Immature natural killer cell (primary cell): Measurements from ENCODE around the gene COL11A2. TPM values are rescaled to one million over a fixed set of nuclear protein-coding genes. Genes with fewer than 3 reads are reported as not detected.
A peak's percentile ranks its signal among the peaks of the same experiment; 100 is the strongest.

Source experiments
- DNase-seq, 3 donors: peaks; one replicate each; pipeline ENCODE4 v3.0.0; 2022; ENCODE audit warnings: mixed read lengths in 1 of 3
- H3K27ac Mint-ChIP-seq, 6 donors: one replicate each; pipeline ENCODE4 v1.8.0; 2020; ENCODE audit warnings: mixed read lengths in 6 of 6, mild to moderate bottlenecking in 5 of 6, inconsistent platforms in 4 of 6, moderate library complexity in 3 of 6
- H3K27me3 Mint-ChIP-seq, 3 donors: one replicate each; pipeline ENCODE4 v1.8.0; 2020 to 2021; ENCODE audit warnings: low read depth in 3 of 3, mild to moderate bottlenecking in 3 of 3, mixed read lengths in 3 of 3, moderate library complexity in 3 of 3, inconsistent platforms in 1 of 3
- H3K36me3 Mint-ChIP-seq, 3 donors: one replicate each; pipeline ENCODE4 v1.8.0; 2020; ENCODE audit warnings: mixed read lengths in 3 of 3, inconsistent platforms in 2 of 3, mild to moderate bottlenecking in 2 of 3
- H3K4me1 Mint-ChIP-seq, 2 donors: one replicate each; pipeline ENCODE4 v1.8.0; 2020; ENCODE audit warnings: inconsistent platforms in 2 of 2, mild to moderate bottlenecking in 2 of 2, mixed read lengths in 2 of 2, moderate library complexity in 1 of 2
- H3K4me3 Mint-ChIP-seq, 5 donors: one replicate each; pipeline ENCODE4 v1.8.0; 2020; ENCODE audit warnings: mild to moderate bottlenecking in 5 of 5, mixed read lengths in 5 of 5, inconsistent platforms in 3 of 5, moderate library complexity in 3 of 5
- H3K9me3 Mint-ChIP-seq, 6 donors: one replicate each; pipeline ENCODE4 v1.8.0; 2020; ENCODE audit warnings: mild to moderate bottlenecking in 6 of 6, mixed read lengths in 6 of 6, inconsistent platforms in 4 of 6, moderate library complexity in 3 of 6
- polyA plus RNA-seq, 3 donors: library from polyadenylated mRNA; unstranded; fragments of 300-500 nt; fragmentation: Illumina TruSeq; gene quantifications; one replicate each; pipeline ENCODE4 v1.2.3, GENCODE V29; 2021

COL11A2 gene
- polyA plus RNA-seq, 3 donors from 2014 or later: 0.33 to 0.67 TPM; not detected in 1

DNA sequence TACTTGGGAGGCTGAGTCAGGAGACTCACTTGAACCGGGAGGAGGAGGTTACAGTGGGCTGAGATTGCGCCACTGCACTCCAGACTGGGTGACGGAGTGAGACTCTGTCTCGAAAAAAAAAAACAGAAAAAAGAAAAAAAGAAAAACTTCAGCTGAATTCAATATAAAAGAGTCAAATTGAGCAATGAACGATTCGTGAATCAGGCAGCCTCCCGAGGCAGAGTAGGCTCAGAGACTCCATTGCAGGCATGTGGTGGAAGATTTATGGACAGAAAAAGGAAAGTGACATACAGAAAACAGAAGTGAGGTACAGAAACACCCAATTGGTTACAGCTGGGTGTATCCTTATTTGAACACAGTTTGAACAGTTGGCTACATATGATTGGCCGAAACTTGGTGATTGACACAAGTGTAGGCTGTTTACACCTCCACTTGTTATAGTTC is 60.2 kb downstream of the COL11A2 start:
- peaks cover 0 to 1% (median 0%) of the 10 kb centered on the region in 6 donors for H3K9me3 Mint-ChIP-seq
- H3K4me3 Mint-ChIP-seq: no peak overlapping the region
- no peak for DNase-seq
- H3K27me3 Mint-ChIP-seq: peaks cover 0 to 10% (median 0%) of the 10 kb centered on the region in 3 donors
- no peaks in the 10 kb centered on the region for H3K4me1 Mint-ChIP-seq
- H3K27ac Mint-ChIP-seq: no peak overlapping the region
- no peaks in the 10 kb centered on the region for H3K36me3 Mint-ChIP-seq

DNA sequence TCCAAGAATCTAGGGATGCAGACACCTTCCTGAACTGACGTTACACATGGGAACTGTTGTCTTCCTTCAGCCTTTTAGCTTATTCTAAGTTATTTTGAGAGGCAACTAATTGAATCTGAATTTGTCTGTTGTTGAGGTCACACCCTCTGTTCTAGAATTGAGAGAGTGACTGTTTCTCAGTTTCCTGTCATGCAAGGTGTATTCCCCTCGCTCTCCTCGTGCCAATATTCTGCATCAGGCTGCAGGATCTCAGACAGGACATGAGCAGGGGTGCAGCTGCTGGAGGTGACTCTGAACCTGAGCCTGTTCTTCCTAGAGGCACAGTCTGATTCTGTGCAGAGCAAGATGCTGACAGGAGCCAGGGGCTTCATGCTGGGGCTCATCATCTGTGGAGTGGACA is 63.9 kb downstream of the COL11A2 start:
- Mint-ChIP-seq H3K4me1 (no peaks in the 10 kb centered on the region), H3K27ac (no peak overlapping the region), H3K27me3 (peaks cover 2 to 6% (median 4%) of the 10 kb centered on the region in 3 donors), H3K36me3 (peaks cover 0 to 5% (median 4%) of the 10 kb centered on the region in 3 donors), H3K4me3 (no peak overlapping the region), H3K9me3 (peaks cover 1 to 12% (median 7%) of the 10 kb centered on the region in 6 donors)
- no peak for DNase-seq

DNA sequence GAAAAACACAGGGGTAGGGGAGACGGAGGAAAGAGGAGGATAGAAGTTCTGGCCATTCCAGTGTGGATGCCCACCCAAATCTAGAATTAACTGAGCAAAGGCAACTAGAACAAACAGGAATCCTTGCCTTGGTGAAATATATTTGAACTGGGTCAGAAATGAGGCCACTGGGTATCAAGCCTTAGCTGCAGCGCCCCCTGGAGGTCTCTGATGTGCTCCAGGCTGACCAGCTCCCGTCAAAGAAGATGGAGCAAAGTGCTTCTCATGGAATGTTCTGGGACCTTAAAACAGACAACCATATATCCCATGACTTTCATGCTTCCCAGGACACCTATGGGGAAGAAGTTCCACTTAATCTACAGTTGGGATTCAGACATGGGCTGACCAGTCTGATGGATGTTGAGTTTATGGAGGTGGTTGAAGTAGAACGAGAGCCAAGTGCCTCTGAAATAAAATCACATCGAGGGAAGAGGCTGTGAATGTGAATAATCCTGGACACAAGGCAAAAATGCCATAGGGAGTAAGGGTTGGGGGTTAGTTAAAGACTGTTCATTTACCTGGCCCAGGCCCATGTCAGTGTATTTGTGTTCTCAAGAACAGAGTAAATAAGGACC is 66.1 kb downstream of the COL11A2 start:
- peaks cover under 1 to 12% (median 7%) of the 10 kb centered on the region in 6 donors for H3K9me3 Mint-ChIP-seq
- no peak overlapping the region for H3K27ac Mint-ChIP-seq
- H3K36me3 Mint-ChIP-seq: peaks cover 0 to 5% (median 4%) of the 10 kb centered on the region in 3 donors
- no peaks in the 10 kb centered on the region for H3K4me1 Mint-ChIP-seq
- DNase-seq: peak; percentile 35 to 40 (median 37)
- H3K4me3 Mint-ChIP-seq: no peak overlapping the region
- H3K27me3 Mint-ChIP-seq: peaks cover 2 to 8% (median 6%) of the 10 kb centered on the region in 3 donors

DNA sequence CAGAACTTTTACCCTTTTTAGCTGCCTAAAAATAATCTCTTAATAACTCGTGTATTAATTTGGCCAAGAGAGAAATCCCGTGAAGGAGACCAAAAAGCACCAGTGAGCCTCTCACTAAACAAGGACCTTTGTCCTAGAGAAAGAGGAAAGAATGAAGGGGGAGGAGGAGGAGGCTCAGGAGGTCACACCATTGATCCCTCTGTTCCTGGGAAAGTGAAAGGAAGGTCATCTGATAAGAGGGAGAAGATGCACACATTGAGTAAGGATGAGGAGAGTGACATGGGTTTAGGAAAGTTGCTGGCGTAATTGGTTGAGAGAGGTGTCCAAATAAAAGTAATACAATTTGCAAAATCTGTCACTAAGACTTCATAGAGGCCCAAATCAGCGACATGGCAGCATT is 67.3 kb downstream of the COL11A2 start:
- H3K27ac Mint-ChIP-seq: no peak overlapping the region
- H3K4me3 Mint-ChIP-seq: no peak overlapping the region
- H3K36me3 Mint-ChIP-seq: peaks cover 0 to 5% (median 4%) of the 10 kb centered on the region in 3 donors
- H3K9me3 Mint-ChIP-seq: peaks cover 0 to 12% (median 7%) of the 10 kb centered on the region in 6 donors
- no peaks in the 10 kb centered on the region for H3K4me1 Mint-ChIP-seq
- H3K27me3 Mint-ChIP-seq: peaks cover 2 to 8% (median 6%) of the 10 kb centered on the region in 3 donors
- no peak for DNase-seq

DNA sequence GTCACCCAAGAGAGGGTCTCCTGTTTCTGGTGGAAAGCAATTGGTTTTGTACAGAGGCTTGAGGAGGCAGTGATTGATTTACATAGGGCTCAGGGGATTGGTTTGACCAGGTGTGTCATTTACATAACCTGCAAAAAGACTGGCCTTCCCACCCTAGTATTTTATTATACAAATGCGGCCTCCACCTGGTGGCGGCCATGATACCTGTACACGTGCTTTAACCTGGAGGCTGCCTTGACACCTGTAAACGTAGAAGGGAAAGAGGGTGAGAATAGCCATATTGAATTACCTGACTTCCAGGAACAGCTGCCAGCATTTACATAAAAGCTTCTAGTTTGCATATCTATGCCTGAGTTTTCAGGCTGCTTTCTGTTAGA is 67.8 kb downstream of the COL11A2 start:
- Mint-ChIP-seq H3K4me3 (no peak overlapping the region), H3K27ac (no peak overlapping the region), H3K4me1 (no peaks in the 10 kb centered on the region), H3K9me3 (peaks cover 0 to 12% (median 7%) of the 10 kb centered on the region in 6 donors), H3K27me3 (peaks cover 2 to 8% (median 6%) of the 10 kb centered on the region in 3 donors), H3K36me3 (peaks cover 0 to 5% (median 4%) of the 10 kb centered on the region in 3 donors)
- no peak for DNase-seq

DNA sequence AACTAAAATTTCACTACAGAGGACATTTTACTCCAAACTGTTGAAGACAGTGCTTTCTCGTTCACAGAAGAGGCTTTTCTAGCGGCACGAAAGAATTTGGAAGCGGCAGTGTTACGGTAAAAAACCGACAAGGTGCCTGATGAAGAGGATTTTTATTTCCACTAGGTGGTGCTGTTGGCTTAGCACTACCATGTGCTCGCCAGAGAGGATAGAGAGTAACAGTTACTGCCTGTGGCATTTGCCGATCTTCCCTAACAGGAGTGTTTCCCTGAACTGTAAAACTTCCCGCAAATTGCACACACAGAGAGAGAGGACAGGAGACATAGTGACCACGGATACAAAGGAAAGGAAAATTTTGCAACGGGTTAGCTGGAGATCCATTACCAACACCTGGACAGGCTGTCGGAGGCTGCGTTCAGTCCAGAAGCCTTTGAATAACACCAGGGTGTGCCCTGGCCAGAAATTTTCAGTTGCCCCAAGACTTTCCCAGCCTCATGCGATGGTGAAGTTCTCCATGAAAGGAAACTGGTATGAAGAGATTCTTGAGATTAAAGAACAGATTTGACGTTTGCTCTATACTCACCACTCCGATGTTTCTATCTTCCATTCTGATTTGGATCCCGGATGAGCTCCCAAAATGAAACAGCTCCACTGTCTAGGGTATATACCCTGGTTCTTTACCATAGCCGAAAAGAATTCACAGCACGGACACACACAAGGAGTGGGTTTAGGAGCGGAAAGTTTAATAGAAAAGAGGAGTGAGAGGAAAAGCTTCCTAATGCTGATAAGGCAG is 68.3 kb downstream of the COL11A2 start:
- Mint-ChIP-seq H3K36me3 (peaks cover 0 to 5% (median 4%) of the 10 kb centered on the region in 3 donors), H3K4me3 (no peak overlapping the region), H3K4me1 (no peaks in the 10 kb centered on the region), H3K27me3 (peaks cover 2 to 8% (median 6%) of the 10 kb centered on the region in 3 donors), H3K9me3 (peaks cover 0 to 12% (median 7%) of the 10 kb centered on the region in 6 donors), H3K27ac (no peak overlapping the region)
- peak in 2 of 3 donors; percentile 9 to 26 for DNase-seq

DNA sequence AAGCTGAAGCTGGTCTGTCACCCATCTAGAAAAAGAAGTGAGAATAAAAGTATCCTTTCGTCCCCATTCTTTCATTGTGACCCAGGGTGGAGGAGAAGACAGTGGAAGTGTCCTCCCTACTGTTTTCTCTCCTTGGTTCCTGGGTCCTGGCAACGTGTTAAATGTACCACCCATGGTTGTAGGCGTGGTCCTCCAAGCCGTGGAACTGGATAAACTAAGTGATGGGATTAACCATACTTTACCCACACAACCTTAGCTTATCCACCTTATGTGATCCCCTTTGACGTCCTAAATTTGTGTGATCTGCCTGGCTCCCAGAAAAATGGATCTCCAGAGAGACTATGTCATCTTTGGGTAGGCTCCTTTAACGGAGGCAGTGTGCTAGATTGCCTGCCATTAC is 69.1 kb downstream of the COL11A2 start:
- H3K36me3 Mint-ChIP-seq: peaks cover 0 to 5% (median 4%) of the 10 kb centered on the region in 3 donors
- H3K27me3 Mint-ChIP-seq: peaks cover 6 to 9% (median 8%) of the 10 kb centered on the region in 3 donors
- no peak overlapping the region for H3K27ac Mint-ChIP-seq
- DNase-seq: no peak
- H3K4me1 Mint-ChIP-seq: no peaks in the 10 kb centered on the region
- H3K4me3 Mint-ChIP-seq: no peak overlapping the region
- H3K9me3 Mint-ChIP-seq: peaks cover 0 to 12% (median 7%) of the 10 kb centered on the region in 6 donors

DNA sequence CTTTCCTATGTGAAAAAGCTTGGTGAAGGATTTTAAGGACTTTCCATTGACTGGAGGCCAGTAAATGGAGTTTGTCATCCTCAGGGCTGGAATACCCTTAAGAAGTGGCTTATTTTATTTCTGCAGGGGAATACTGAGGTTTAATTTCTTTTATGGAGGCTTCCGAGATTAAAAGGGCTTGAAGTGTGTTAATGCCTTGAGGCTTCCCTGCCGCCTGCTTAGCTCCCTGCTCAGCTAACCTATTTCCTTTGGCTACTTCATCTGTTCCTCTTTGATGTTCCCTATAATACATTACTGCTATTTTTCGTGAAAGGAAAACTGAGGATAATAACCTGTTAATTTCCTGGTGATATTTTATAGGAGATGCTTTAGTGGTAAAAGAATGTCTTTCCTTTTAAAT is 72.3 kb downstream of the COL11A2 start:
- Mint-ChIP-seq H3K36me3 (peaks cover 0 to 5% (median 4%) of the 10 kb centered on the region in 3 donors), H3K4me3 (no peak overlapping the region), H3K27ac (no peak overlapping the region), H3K27me3 (peaks cover 19 to 21% (median 20%) of the 10 kb centered on the region in 3 donors), H3K4me1 (no peaks in the 10 kb centered on the region), H3K9me3 (peaks cover 0 to 12% (median 7%) of the 10 kb centered on the region in 6 donors)
- no peak for DNase-seq

DNA sequence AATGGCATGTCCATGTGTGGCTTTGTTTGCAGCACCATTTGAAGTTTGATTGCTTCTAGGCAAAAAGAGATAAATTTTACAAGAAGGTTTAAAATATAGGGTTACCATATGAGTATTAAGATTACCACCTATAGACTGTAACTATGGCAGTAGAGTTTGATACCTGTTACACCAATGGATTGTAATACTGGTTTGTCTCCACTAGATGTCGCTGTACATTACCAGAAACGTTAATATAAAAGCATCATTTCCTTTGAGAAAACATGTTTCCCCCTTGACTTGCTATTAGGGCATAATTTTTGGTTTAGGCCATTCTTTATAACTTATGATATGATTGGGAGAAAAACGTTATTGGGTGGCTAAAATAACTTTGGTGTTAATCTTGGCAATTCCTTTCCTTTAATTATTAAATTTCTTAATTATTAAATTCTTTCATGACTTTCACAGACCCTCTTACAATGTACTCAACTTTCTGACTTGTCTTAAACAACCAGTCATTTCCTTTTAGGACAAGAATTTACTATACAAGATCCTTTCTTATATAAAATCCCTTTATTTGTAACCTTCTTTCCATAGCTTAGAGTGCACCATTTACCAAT is 73.6 kb downstream of the COL11A2 start:
- Mint-ChIP-seq H3K36me3 (peaks cover 0 to 1% (median under 1%) of the 10 kb centered on the region in 3 donors), H3K27ac (no peak overlapping the region), H3K27me3 (peaks cover 17 to 21% (median 17%) of the 10 kb centered on the region in 3 donors), H3K4me3 (no peak overlapping the region), H3K4me1 (no peaks in the 10 kb centered on the region), H3K9me3 (peaks cover 0 to 3% (median 2%) of the 10 kb centered on the region in 6 donors)
- peak; percentile 58 to 68 (median 66) for DNase-seq

DNA sequence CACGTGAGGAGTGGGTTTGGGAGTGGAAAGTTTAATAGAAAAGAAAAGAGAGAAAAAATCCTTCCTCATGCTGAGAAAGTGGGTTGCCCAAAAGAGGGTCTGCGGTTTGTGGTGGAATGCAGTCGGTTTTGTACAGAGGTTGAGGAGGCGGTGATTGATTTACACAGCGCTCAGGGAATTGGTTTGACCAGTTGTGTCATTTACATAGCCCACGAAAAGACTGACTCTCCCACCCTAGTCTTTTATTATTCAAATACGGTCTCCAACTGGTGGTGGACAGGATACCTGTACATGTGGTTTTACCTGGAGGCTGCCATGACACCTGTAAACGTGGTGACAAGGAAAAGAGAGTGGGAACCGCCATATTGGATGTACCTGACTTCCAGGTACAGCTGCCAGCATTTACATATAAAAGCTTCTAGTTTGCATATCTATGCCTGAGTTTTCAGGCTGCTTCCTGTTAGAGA is 74.4 kb downstream of the COL11A2 start:
- H3K27ac Mint-ChIP-seq: no peak overlapping the region
- no peak for DNase-seq
- H3K4me1 Mint-ChIP-seq: no peaks in the 10 kb centered on the region
- H3K4me3 Mint-ChIP-seq: no peak overlapping the region
- no peaks in the 10 kb centered on the region for H3K36me3 Mint-ChIP-seq
- H3K27me3 Mint-ChIP-seq: peaks cover 15 to 23% (median 17%) of the 10 kb centered on the region in 3 donors
- no peaks in the 10 kb centered on the region for H3K9me3 Mint-ChIP-seq

DNA sequence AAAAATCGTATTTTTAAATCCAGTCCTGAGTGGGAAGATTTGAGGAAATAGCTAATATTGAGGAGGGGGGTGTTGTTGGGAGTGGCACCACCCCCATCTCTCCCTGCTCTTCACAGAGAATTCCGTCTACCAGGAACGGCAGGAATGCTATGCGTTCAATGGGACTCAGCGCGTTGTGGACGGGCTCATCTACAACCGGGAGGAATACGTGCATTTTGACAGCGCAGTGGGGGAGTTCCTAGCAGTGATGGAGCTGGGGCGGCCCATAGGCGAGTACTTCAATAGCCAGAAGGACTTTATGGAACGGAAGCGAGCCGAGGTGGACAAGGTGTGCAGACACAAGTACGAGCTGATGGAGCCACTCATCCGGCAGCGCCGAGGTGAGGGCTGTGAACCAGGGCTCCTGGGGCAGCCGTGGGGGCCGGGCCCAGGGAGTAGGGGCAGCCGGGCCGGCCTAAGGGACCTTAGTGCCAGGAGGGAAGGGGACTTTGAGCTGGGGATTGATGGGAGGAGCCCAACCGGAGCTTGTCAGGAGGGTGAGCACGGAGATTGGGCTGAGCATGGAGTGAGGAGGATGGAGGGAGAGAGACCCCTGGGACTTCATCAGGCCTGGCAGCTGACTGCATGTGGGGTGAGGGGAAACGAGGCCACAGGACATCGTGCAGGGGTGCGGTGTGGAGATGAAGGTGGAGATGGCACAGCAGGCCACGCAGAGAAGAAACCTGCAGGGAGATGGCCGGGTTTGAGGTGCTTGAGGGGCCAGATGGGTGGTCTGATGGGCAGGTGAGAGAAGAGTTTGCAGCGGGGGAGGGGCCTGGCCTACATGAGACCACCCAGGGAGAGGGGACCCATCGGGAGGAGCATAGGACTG is 75.2 kb downstream of the COL11A2 start:
- Mint-ChIP-seq H3K36me3 (no peaks in the 10 kb centered on the region), H3K9me3 (no peaks in the 10 kb centered on the region), H3K27ac (no peak overlapping the region), H3K27me3 (peaks cover 15 to 25% (median 17%) of the 10 kb centered on the region in 3 donors), H3K4me3 (no peak overlapping the region), H3K4me1 (no peaks in the 10 kb centered on the region)
- no peak for DNase-seq

DNA sequence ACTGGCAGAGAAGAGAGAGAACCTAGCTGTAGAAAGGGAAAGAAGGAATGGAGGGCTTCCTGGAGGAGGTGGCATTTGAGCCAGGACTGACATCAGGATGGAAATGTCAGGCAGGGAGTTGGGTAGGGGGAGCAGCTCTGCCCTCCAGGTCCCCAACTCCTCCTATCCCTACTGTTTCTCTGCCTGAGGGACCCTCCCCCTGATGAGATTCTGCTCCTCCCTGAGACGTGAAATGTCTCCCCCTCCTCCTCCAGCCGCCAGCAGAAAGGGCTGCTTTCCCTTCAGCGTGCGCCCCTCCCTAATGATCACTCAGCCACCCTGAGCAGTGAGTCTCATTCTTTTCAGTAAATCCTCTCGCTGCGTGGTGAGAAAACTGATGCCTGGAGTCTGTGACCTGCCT is 75.8 kb downstream of the COL11A2 start:
- no peaks in the 10 kb centered on the region for H3K4me1 Mint-ChIP-seq
- H3K9me3 Mint-ChIP-seq: no peaks in the 10 kb centered on the region
- no peak overlapping the region for H3K27ac Mint-ChIP-seq
- no peak overlapping the region for H3K4me3 Mint-ChIP-seq
- peaks cover 12 to 25% (median 17%) of the 10 kb centered on the region in 3 donors for H3K27me3 Mint-ChIP-seq
- no peaks in the 10 kb centered on the region for H3K36me3 Mint-ChIP-seq
- no peak for DNase-seq

DNA sequence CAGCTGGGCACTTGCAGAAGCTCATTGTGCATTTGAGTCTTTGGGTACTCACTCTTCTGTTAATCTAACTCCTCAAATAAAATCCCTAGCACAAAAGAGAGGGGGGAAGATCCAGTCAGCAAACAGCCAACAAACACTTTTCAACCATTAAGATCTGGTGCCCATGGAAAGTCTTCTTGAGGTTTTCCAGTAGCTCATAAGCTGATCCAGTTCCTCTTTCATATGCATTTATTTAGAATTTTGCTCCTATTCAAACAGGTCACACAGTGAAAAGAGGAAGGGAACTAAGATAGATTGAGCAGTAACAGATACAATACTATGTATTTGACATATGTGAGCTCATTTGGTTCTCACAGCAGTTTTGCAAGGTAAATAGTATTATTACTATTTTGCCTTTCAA is 77.9 kb downstream of the COL11A2 start:
- H3K36me3 Mint-ChIP-seq: no peaks in the 10 kb centered on the region
- H3K4me3 Mint-ChIP-seq: no peak overlapping the region
- no peaks in the 10 kb centered on the region for H3K9me3 Mint-ChIP-seq
- no peak for DNase-seq
- H3K4me1 Mint-ChIP-seq: no peaks in the 10 kb centered on the region
- H3K27ac Mint-ChIP-seq: no peak overlapping the region
- H3K27me3 Mint-ChIP-seq: peaks cover 13 to 33% (median 17%) of the 10 kb centered on the region in 3 donors
